Activated CD4-positive, CD25-positive, alpha-beta regulatory T cell treated with anti-CD3 and anti-CD28 coated beads, Interleukin-2, amount 50 U/mL, for 16 hours (primary cell): ENCODE results near the gene LRRC8A.
A peak's percentile ranks its signal among the peaks of the same experiment; 100 is the strongest.

Experiments
- DNase-seq: peaks from one replicate; pipeline ENCODE4 v3.0.0-alpha.2; 2020; ENCODE audit warnings: low read depth, low spot score

The LRRC8A gene

DNA sequence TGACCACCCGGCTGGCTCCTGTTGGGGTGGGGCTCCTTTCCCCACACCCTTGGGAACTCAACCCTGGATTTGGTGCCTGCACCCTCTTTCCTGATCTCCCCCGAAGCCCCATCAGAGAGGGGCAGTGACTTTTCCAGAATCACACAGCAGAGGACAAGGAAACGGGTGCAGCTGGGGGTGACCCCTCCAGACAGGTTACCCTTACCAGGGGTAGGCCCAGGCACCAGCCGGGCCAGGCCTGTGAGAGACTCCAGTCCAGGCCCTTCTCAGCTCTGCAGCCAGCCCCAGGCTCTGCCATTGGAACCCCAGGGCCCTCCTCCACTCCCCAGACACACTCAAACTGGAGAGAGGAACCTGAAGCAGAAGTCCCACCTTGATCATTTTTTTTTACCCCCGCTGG is 19.9 kb downstream of the LRRC8A start:
- no peak for DNase-seq

DNA sequence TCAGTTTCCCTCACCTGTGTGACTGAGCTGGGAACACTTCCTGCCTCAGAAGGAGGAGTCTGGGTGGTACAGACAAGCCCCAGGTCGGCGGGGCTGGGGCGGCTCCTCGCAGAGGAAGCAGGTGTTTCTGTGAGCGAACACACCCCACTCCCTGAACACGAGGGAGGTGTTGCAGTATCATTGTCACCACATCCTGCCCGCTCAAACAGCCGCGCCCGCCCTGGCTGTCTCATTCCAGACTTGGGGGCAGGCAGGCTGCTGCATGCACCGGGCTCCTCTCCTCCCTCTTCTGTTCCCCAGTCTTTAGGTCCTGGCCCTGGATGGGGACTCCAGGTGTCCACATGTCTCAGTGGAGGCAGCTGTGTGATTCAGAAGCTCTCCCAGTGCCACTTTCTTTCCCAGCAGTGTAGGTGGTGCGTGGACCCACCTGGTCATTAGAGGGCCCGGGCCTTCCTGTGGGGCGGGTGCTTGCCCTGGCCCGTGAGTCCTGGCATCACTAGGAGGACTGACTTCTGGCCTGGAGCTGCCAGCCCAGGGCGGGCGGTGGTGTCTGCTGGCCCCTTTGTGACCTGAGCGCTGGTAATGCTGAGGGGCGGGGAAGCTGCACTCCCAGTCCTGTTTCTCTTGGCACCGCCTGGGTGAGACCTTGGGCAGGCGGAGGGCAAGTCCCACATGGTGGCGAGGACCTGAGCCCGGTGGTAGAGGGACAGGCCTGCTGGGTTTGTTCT is 20.6 kb downstream of the LRRC8A start:
- DNase-seq, result peak; percentile 72

DNA sequence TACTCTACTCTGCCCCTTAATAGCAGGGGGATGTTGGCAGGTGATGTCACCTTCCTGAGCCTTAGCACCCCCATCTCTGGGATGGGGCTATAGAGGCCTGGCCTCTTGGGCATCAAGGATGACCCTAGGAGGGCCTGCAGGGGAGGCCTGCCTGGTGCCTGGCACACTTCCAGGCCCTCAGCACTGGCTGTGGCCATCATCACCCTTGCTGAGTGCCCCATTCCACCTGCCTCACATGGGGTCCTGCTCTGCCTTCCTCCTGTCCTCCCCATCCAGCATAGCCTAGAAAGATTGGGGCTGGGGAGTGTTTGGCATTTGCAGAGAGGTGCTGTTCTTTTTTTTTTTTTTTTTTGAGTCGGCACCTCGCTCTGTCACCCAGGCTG is 21.1 kb downstream of the LRRC8A start:
- DNase-seq, result no peak

DNA sequence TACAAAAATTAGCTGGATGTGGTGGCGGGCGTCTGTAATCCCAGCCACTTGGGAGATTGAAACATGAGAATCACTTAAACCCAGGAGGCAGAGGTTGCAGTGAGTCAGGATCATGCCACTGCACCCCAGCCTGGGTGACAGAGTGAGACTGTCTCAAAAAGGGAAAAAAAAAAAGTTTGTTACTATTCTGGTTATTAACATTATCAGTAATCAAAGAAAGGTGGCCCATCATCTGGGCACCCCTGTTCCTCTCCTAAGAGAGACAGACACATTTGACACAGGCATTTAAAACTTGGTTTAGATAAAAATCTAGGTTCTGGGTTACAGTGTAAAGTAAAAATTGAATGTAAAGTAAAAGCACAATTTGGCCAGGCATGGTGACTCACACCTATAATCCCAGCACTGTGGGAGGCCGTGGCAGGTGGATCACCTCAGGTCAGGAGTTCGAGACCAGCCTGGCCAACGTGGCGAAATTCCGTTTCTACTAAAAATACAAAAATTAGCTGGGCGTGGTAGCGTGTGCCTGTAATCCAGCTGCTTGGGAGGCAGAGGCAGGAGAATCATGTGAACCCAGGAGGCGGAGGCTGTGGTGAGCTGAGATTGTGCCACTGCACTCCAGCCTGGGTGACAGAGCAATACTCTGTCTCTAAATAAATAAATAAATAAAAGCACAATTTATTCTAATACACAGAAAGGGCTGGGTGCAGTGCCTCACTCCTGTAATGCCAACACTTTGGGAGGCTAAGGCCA is 22.1 kb downstream of the LRRC8A start:
- DNase-seq, result no peak

DNA sequence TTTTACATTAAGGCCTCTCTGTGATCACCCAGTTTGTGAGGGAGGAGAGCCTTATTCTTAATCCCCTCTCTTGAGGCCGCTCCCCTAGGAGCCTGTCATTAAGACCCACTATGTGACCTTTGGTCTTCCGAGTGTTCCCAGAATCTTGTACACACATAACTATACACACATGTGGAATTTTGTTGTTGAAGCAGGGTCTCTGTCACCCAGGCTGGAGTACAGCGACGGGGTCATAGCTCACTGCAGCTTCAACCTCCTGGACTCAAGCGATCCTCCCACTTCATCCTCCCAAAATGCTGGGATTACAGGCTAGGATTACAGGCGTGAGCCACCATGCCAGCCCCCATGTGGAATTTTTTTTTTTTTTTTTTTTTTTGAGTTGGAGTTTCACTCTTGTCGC is 24.0 kb downstream of the LRRC8A start:
- no peak for DNase-seq

DNA sequence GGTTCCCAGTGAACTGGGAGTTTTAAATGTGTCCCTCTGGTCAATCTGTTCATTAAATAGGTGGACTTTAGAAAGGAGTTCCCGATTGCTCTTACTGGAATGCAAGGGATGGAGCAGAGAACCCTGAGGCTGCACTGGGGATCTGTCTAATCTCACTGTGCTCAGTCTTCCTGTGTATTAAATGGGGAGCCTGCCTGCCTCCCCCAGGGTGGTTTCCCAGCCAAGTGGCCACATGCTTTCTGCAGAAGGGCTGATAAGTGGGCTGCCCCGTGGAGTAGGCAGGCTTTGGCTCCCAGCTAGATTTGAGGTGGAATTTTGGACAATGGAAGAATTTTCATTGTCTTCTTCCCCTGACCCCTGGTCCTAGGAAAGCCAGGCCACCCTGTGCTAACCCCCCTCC is 24.8 kb downstream of the LRRC8A start:
- no peak for DNase-seq

DNA sequence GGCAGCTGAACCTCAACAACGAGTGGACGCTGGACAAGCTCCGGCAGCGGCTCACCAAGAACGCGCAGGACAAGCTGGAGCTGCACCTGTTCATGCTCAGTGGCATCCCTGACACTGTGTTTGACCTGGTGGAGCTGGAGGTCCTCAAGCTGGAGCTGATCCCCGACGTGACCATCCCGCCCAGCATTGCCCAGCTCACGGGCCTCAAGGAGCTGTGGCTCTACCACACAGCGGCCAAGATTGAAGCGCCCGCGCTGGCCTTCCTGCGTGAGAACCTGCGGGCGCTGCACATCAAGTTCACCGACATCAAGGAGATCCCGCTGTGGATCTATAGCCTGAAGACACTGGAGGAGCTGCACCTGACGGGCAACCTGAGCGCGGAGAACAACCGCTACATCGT is 26.4 kb downstream of the LRRC8A start:
- no peak for DNase-seq

DNA sequence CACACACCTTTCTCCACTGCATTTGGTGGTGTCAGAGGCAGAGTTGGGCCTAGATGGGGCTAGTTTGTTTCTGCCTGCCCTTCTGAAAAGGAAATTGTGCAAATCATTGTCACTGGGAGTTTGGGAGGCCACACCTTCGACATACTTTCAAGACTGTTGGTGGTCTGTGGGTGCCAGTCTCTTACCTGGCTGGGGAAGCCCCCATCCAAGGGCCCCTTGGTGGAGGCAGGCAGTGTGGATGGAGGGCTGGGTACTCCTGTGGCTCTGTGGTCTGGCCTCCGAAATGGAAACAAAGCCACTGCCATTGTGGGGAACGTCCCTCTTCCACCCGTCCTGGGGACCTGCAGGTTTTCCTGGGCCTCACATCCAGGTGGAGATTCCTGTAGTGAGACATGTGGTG is 27.9 kb downstream of the LRRC8A start:
- no peak for DNase-seq

DNA sequence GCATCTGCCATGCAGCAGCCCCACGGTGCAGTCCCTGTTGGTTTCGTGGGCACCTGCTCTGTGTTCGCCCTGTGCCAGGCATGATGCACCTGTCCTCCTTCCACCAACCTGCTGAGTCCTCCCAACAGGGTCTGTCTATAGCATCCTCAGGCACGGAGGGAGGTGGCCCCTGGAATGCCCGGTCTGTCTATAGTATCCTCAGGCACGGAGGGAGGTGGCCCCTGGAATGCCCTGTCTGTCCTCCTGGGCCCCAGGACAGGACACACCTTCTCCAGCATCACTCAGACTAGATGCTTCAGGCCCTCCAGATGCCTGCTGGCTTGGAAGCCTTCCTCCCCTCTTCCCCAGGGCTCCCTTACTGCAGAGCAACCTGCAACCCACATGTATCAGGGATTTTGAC is 29.0 kb downstream of the LRRC8A start:
- no peak for DNase-seq

DNA sequence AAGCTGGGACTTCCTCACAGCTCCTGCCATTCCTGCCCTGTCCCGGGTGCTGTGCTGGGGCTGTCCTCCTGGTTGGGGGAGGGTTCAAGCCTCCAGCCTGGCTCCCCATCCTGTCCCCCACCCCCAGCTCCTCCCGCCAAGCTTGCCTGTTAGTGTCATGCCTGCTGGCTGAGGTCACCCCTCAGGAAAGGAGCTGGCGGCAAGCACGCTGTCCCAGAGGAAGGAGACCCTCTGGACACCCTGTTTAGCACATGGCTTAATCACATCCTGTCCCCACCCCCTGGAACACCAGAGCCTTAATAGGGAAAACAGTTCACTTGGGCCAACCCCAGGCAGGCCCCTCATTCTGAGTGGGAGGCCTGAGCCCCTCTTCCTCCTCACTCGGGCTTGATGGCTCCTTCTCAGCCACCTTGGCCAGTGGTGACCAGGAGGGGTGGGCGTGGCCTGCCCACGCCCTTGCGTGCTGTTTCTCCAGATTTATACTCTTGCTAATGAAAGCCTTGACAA is 29.6 kb downstream of the LRRC8A start:
- no peak for DNase-seq

DNA sequence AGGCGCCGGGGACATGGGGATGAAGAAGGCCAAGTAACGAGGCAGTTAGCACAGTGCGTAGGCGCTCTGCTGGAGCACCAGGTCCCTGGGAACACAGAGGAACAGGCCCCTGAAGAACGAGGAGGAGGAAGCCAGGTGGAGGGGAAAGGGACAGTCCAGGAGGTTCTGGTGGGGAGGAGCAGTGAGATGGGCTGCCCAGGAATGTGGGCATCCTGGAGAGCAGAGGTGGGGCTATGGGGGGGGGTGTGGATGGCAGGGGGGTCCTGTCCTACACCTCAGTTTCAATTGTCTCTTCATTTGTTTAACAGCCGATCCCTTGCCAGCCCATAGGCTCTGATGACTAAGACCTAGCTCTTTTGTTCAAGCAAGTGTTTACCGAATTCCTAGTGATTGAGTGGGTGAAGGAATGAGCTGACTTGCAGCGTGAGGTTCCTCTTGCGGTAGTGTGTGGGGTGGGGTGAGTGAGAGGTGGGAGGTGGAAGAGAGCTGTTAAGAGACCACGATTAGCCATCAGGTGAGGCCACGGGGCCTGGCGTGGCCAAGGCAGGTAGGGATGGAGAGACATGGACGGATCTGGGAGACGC is 30.4 kb downstream of the LRRC8A start:
- no peak for DNase-seq

DNA sequence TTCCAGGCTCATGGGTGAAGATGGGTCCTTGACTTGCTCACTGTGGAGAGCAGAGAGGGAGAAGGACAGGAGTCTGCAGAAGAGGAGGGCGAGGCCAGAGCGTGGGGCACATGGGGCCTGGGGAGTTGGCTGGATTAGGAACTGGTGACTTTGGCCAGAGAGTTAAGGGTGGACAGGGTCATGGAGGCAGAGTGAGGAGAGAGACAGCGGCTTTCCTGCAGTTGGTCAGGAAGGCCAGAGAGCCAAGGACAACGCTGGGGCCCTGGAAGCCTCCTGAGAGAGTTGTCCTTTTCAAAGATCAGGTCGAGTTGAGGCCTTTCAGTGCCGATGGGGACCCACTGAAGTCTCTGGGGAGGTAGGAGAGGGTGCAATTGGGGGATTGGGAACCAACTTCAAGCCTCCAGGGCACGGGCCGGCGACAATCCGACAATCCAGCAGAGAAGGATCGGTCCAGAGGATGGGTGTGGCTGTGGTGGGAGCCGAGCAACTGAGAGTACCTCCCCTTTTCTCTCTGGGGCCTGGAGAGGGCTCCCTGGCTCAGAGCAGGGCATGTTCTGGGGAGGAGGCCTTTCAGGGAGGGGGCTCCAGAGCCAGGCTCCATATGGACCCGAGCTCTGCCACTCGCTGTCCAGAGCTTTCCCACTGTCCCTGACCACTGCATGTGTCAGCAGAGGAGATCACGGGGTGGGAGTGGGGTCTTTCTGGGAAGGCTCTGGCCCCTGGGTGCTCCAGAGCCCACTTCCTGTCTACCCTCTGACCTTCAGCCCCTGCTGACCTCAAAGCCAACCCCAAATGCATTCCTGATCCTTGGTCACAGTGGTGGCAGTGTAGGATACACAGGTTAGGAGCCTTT is 31.3 kb downstream of the LRRC8A start:
- DNase-seq, result no peak

DNA sequence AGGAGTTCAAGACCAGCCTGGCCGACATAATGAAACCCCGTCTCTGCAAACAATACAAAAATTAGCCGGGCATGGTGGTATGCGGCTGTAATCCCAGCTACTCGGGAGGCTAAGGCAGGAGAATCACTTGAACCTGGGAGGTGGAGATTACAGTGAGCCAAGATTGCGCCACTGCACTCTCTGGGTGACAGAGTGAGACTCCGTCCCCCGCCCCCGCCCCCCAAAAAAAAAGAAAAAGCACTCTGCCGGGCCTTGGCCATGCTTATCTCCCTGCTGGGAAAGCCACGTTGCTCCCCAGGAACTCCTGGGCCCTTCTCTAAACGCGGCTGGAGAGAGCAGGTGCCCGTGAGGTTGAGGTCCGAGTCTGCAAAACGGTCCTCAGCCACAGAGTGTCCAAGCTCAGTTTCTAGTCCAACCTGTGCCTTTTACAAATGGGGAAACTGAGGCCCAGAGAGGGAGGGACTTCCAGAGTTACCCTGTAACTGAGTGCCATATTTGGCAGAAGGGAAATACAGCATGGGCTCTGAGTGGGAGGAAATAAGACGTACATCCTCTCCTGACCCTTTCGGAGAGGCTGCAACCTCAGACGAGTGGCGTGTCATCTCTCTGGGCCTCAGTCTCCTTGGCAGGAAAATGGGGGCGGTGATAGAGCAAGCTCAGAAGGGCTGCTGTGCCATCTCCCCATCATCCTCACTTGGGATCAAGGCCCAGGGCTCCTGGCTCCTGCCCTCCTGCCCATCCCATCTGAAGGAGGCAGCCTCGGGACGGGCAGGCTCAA is 32.3 kb downstream of the LRRC8A start:
- DNase-seq, result no peak

DNA sequence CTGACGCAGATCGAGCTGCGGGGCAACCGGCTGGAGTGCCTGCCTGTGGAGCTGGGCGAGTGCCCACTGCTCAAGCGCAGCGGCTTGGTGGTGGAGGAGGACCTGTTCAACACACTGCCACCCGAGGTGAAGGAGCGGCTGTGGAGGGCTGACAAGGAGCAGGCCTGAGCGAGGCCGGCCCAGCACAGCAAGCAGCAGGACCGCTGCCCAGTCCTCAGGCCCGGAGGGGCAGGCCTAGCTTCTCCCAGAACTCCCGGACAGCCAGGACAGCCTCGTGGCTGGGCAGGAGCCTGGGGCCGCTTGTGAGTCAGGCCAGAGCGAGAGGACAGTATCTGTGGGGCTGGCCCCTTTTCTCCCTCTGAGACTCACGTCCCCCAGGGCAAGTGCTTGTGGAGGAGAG is 34.3 kb downstream of the LRRC8A start:
- no peak for DNase-seq

DNA sequence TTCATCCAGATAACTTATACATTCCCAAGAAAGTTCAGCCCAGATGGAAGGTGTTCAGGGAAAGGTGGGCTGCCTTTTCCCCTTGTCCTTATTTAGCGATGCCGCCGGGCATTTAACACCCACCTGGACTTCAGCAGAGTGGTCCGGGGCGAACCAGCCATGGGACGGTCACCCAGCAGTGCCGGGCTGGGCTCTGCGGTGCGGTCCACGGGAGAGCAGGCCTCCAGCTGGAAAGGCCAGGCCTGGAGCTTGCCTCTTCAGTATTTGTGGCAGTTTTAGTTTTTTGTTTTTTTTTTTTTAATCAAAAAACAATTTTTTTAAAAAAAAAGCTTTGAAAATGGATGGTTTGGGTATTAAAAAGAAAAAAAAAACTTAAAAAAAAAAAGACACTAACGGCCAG is 34.8 kb downstream of the LRRC8A start:
- no peak for DNase-seq

DNA sequence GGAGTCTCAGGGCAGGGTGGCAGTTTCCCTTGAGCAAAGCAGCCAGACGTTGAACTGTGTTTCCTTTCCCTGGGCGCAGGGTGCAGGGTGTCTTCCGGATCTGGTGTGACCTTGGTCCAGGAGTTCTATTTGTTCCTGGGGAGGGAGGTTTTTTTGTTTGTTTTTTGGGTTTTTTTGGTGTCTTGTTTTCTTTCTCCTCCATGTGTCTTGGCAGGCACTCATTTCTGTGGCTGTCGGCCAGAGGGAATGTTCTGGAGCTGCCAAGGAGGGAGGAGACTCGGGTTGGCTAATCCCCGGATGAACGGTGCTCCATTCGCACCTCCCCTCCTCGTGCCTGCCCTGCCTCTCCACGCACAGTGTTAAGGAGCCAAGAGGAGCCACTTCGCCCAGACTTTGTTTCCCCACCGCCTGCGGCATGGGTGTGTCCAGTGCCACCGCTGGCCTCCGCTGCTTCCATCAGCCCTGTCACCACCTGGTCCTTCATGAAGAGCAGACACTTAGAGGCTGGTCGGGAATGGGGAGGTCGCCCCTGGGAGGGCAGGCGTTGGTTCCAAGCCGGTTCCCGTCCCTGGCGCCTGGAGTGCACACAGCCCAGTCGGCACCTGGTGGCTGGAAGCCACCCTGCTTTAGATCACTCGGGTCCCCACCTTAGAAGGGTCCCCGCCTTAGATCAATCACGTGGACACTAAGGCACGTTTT is 35.4 kb downstream of the LRRC8A start:
- no peak for DNase-seq

DNA sequence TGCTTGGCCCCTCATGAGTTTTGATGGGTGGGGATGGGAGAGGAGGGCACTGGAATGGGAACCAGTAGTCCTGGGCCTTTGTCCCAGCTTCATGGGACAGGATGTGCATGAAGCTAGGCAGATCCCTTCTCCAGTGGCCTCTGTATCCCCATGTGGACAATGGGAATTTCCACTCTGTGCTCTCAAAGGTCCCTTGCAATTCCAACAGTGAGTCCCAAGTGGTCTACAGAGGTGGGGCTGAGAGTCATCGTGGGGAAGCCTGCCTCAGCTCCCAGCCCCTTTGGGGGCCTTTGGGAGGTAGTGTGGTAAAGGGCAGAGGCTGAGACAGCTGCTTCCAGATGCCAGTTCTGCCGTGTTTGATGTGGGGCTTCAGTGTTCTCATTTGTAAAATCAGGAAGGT is 37.0 kb downstream of the LRRC8A start:
- no peak for DNase-seq

DNA sequence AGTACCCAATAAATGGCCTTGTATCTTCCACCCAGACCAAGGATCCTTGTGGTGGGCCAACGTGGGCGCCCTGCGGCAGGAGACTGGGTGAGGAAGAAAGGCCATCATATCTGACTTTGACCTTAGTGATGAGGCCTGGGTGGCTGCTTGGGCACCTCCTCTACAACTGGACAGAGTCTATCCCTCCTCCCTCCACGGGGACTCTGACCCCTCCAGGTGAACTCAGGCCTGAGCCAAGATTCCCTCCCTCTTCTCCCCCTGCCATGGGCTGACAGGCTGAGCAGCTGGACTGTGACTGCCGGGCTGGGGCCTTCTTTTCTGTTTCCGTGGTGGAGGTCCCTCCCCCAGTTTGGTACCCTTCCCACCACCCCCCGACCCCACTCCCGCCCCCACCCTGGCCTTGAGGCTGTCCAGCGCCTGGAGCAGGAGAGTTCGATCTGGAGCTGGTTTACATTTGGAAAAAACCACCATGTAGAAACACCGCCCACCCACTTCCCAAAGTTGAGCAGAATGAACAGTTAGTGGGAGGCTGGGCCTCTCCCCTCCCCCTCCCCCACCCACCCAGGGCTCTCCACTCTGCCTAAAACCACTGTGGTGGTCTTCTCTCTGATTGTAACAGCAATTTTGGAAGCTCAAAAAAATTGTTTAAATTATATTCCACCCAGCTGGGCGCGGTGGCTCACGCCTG is 37.6 kb downstream of the LRRC8A start:
- DNase-seq, result no peak

DNA sequence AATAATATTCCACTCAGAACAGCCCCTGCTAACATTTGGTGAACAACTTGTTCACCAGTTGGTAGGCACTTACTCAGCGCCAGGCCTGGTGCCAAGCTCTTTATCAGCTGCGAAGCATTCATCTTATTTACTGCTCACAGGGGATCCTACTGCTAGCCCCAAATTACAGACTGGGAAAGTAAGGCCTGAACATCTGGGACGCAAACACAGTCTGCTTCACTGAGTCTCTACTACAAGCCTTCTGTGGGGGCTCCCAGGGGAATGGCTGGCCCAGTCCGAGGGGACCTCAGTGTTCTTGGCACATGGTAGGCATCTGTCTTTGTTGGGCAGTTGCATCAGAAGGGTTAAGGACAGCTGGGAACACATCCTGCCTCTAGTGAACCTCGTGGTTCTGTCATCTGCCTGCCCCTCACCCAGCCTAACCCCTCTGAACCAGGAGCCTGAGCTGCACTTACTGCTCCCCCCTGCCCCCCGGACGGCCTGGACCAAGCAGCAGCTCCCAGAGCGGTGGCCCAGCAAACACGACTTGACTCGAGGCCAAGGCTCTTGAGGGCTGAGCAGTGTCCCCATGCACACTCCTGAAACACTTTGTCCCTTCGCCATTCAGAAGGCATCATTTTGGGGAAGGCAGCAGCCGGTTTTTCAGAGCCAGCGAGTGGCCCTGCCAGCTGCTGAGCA is 38.6 kb downstream of the LRRC8A start, which contains the start of gene PHYHD1:
TSS of gene PHYHD1 (plus strand) at position 602 of the 678 bp plus-strand sequence. CDS start 1,342 bp downstream, outside the sequence.
- no peak for DNase-seq
